ENCODE measurements around the gene KDM3A.

DNA sequence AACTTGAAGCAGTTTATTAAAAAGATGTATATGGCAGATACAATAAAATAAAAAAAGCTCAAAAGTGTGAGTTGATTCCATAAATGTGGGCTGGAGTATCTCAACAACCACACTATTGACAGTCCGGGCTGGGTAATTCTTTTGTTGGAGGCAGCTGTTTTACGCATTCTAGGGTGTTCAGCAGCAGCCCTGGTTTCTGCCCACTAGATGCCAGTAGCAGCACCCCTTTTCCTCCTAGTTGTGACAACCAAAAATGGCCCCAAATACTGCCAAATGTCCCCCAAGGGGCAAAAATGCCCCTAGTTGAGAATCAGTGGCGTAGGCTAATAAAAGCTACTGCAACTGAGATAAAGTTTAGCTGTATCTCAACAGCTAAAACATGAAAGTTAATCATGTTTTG is 77.3 kb downstream of the KDM3A start:
- TF ChIP-seq TARDBP (IDR thresholded peaks at IDR 0.05) (no peak), NFRKB (IDR thresholded peaks at IDR 0.05) (no peak), FOXA1 (IDR thresholded peaks at IDR 0.05) (no peak), FOXM1 (IDR thresholded peaks at IDR 0.05; ENCODE audit: borderline replicate concordance) (no peak), LEF1 (IDR thresholded peaks at IDR 0.05; ENCODE audit: borderline replicate concordance) (no peak), ELF4 (IDR thresholded peaks at IDR 0.05) (no peak), HDGF (IDR thresholded peaks at IDR 0.05; ENCODE audit: borderline replicate concordance) (no peak), FOXK2 (IDR thresholded peaks at IDR 0.05) (no peak), SP1 (IDR thresholded peaks at IDR 0.05) (no peak)
- TF ChIP-seq, protein P1, sequence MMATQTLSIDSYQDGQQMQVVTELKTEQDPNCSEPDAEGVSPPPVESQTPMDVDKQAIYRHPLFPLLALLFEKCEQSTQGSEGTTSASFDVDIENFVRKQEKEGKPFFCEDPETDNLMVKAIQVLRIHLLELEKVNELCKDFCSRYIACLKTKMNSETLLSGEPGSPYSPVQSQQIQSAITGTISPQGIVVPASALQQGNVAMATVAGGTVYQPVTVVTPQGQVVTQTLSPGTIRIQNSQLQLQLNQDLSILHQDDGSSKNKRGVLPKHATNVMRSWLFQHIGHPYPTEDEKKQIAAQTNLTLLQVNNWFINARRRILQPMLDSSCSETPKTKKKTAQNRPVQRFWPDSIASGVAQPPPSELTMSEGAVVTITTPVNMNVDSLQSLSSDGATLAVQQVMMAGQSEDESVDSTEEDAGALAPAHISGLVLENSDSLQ (IDR thresholded peaks at IDR 0.05): no peak

Measured in HEK293T (cell line).